Measurements from ENCODE around the gene RBP7. TPM values are rescaled to one million over a fixed set of nuclear protein-coding genes. Genes with fewer than 3 reads are reported as not detected.

RBP7 gene
- total RNA-seq: 11.0 TPM

- Histone ChIP-seq H3K27ac (ENCODE audit: low read depth, low read length) (no peak within 1 kb of the TSS), H3K9me3 (ENCODE audit: control insufficient read depth in 3 of 3, low read length in 3 of 3) (no peaks in the 10 kb centered on the region), H3K36me3 (ENCODE audit: control insufficient read depth in 3 of 3, insufficient read depth in 3 of 3, low read length in 3 of 3) (no peaks in the 10 kb centered on the region), H3K4me1 (ENCODE audit: control insufficient read depth in 3 of 3, insufficient read depth in 3 of 3, low read length in 3 of 3) (peaks cover 0 to 8% (median 0%) of the 10 kb centered on the region in 3 donors), H3K9ac (ENCODE audit: low read depth in 1 of 3, low read length in 3 of 3) (peak within 1 kb of the TSS in 2 of 3 donors; percentile 45 to 61), H3K4me3 (ENCODE audit: low read length in 3 of 3) (peak within 1 kb of the TSS; percentile 23 to 67 (median 42)), H3K27me3 (ENCODE audit: control insufficient read depth in 3 of 3, insufficient read depth in 3 of 3, low read length in 3 of 3) (peaks cover 11 to 25% (median 16%) of the 10 kb centered on the region in 3 donors)
Observed at GRCh38 chr1:9996624-9997582, at the start of gene RBP7. TSS of gene RBP7 (plus strand) at chr1:9997228. CDS start at chr1:9997259, 31 bp downstream.

GRCh38 chr1:9957726-9958125, 39.3 kb upstream of the RBP7 start:
- no peak overlapping the region for H3K27ac ChIP-seq (ENCODE audit: low read depth, low read length)
- H3K9me3 ChIP-seq (ENCODE audit: control insufficient read depth in 3 of 3, low read length in 3 of 3): no peaks in the 10 kb centered on the region
- no peak overlapping the region for H3K4me3 ChIP-seq (ENCODE audit: low read length in 3 of 3)
- H3K4me1 ChIP-seq (ENCODE audit: control insufficient read depth in 3 of 3, insufficient read depth in 3 of 3, low read length in 3 of 3): peaks cover 2 to 10% (median 9%) of the 10 kb centered on the region in 3 donors
- peaks cover 0 to 3% (median 2%) of the 10 kb centered on the region in 3 donors for H3K36me3 ChIP-seq (ENCODE audit: control insufficient read depth in 3 of 3, insufficient read depth in 3 of 3, low read length in 3 of 3)
- no peaks in the 10 kb centered on the region for H3K27me3 ChIP-seq (ENCODE audit: control insufficient read depth in 3 of 3, insufficient read depth in 3 of 3, low read length in 3 of 3)
- H3K9ac ChIP-seq (ENCODE audit: low read depth in 1 of 3, low read length in 3 of 3): no peak overlapping the region

- Histone ChIP-seq H3K27ac (ENCODE audit: low read depth, low read length) (no peak overlapping the region), H3K4me3 (ENCODE audit: low read length in 3 of 3) (no peak overlapping the region)
Observed at GRCh38 chr1:9960011-9960410, 37.0 kb upstream of the RBP7 start.

GRCh38 chr1:9960706-9961562, 36.1 kb upstream of the RBP7 start:
- Histone ChIP-seq H3K9ac (ENCODE audit: low read depth in 1 of 3, low read length in 3 of 3) (peak overlapping the region in 1 of 3 donors; percentile 52), H3K4me1 (ENCODE audit: control insufficient read depth in 3 of 3, insufficient read depth in 3 of 3, low read length in 3 of 3) (peaks cover 2 to 10% (median 9%) of the 10 kb centered on the region in 3 donors), H3K9me3 (ENCODE audit: control insufficient read depth in 3 of 3, low read length in 3 of 3) (no peaks in the 10 kb centered on the region), H3K27ac (ENCODE audit: low read depth, low read length) (no peak overlapping the region), H3K27me3 (ENCODE audit: control insufficient read depth in 3 of 3, insufficient read depth in 3 of 3, low read length in 3 of 3) (no peaks in the 10 kb centered on the region), H3K4me3 (ENCODE audit: low read length in 3 of 3) (no peak overlapping the region), H3K36me3 (ENCODE audit: control insufficient read depth in 3 of 3, insufficient read depth in 3 of 3, low read length in 3 of 3) (no peaks in the 10 kb centered on the region)

More at GRCh38 chr1:9960011-9960410, 37.0 kb upstream of the RBP7 start:
- Histone ChIP-seq H3K4me1 (ENCODE audit: control insufficient read depth in 3 of 3, insufficient read depth in 3 of 3, low read length in 3 of 3) (peaks cover 2 to 10% (median 9%) of the 10 kb centered on the region in 3 donors), H3K27me3 (ENCODE audit: control insufficient read depth in 3 of 3, insufficient read depth in 3 of 3, low read length in 3 of 3) (no peaks in the 10 kb centered on the region), H3K9me3 (ENCODE audit: control insufficient read depth in 3 of 3, low read length in 3 of 3) (no peaks in the 10 kb centered on the region), H3K9ac (ENCODE audit: low read depth in 1 of 3, low read length in 3 of 3) (no peak overlapping the region), H3K36me3 (ENCODE audit: control insufficient read depth in 3 of 3, insufficient read depth in 3 of 3, low read length in 3 of 3) (no peaks in the 10 kb centered on the region)

GRCh38 chr1:9984253-9984652, 12.8 kb upstream of the RBP7 start:
- H3K4me1 ChIP-seq (ENCODE audit: control insufficient read depth in 3 of 3, insufficient read depth in 3 of 3, low read length in 3 of 3): no peaks in the 10 kb centered on the region
- H3K27ac ChIP-seq (ENCODE audit: low read depth, low read length): no peak overlapping the region
- no peak overlapping the region for H3K9ac ChIP-seq (ENCODE audit: low read depth in 1 of 3, low read length in 3 of 3)
- no peaks in the 10 kb centered on the region for H3K9me3 ChIP-seq (ENCODE audit: control insufficient read depth in 3 of 3, low read length in 3 of 3)
- no peak overlapping the region for H3K4me3 ChIP-seq (ENCODE audit: low read length in 3 of 3)
- no peaks in the 10 kb centered on the region for H3K27me3 ChIP-seq (ENCODE audit: control insufficient read depth in 3 of 3, insufficient read depth in 3 of 3, low read length in 3 of 3)
- peaks cover 10 to 23% (median 13%) of the 10 kb centered on the region in 3 donors for H3K36me3 ChIP-seq (ENCODE audit: control insufficient read depth in 3 of 3, insufficient read depth in 3 of 3, low read length in 3 of 3)

GRCh38 chr1:9985001-9985400, 12.0 kb upstream of the RBP7 start:
- Histone ChIP-seq H3K4me1 (ENCODE audit: control insufficient read depth in 3 of 3, insufficient read depth in 3 of 3, low read length in 3 of 3) (peaks cover 0 to 4% (median 3%) of the 10 kb centered on the region in 3 donors), H3K9ac (ENCODE audit: low read depth in 1 of 3, low read length in 3 of 3) (no peak overlapping the region), H3K27ac (ENCODE audit: low read depth, low read length) (no peak overlapping the region), H3K36me3 (ENCODE audit: control insufficient read depth in 3 of 3, insufficient read depth in 3 of 3, low read length in 3 of 3) (peaks cover 10 to 22% (median 13%) of the 10 kb centered on the region in 3 donors), H3K9me3 (ENCODE audit: control insufficient read depth in 3 of 3, low read length in 3 of 3) (no peaks in the 10 kb centered on the region), H3K4me3 (ENCODE audit: low read length in 3 of 3) (no peak overlapping the region), H3K27me3 (ENCODE audit: control insufficient read depth in 3 of 3, insufficient read depth in 3 of 3, low read length in 3 of 3) (no peaks in the 10 kb centered on the region)

GRCh38 chr1:9989773-9990172, 7.3 kb upstream of the RBP7 start:
- no peaks in the 10 kb centered on the region for H3K27me3 ChIP-seq (ENCODE audit: control insufficient read depth in 3 of 3, insufficient read depth in 3 of 3, low read length in 3 of 3)
- H3K4me3 ChIP-seq (ENCODE audit: low read length in 3 of 3): no peak overlapping the region
- H3K36me3 ChIP-seq (ENCODE audit: control insufficient read depth in 3 of 3, insufficient read depth in 3 of 3, low read length in 3 of 3): no peaks in the 10 kb centered on the region
- no peak overlapping the region for H3K27ac ChIP-seq (ENCODE audit: low read depth, low read length)
- no peaks in the 10 kb centered on the region for H3K9me3 ChIP-seq (ENCODE audit: control insufficient read depth in 3 of 3, low read length in 3 of 3)
- peaks cover 9 to 10% (median 10%) of the 10 kb centered on the region in 3 donors for H3K4me1 ChIP-seq (ENCODE audit: control insufficient read depth in 3 of 3, insufficient read depth in 3 of 3, low read length in 3 of 3)
- no peak overlapping the region for H3K9ac ChIP-seq (ENCODE audit: low read depth in 1 of 3, low read length in 3 of 3)

GRCh38 chr1:9990944-9991343, 6.1 kb upstream of the RBP7 start:
- Histone ChIP-seq H3K9ac (ENCODE audit: low read depth in 1 of 3, low read length in 3 of 3) (no peak overlapping the region), H3K4me3 (ENCODE audit: low read length in 3 of 3) (no peak overlapping the region), H3K27ac (ENCODE audit: low read depth, low read length) (no peak overlapping the region), H3K9me3 (ENCODE audit: control insufficient read depth in 3 of 3, low read length in 3 of 3) (no peaks in the 10 kb centered on the region), H3K36me3 (ENCODE audit: control insufficient read depth in 3 of 3, insufficient read depth in 3 of 3, low read length in 3 of 3) (no peaks in the 10 kb centered on the region), H3K4me1 (ENCODE audit: control insufficient read depth in 3 of 3, insufficient read depth in 3 of 3, low read length in 3 of 3) (peaks cover 9 to 10% (median 10%) of the 10 kb centered on the region in 3 donors), H3K27me3 (ENCODE audit: control insufficient read depth in 3 of 3, insufficient read depth in 3 of 3, low read length in 3 of 3) (no peaks in the 10 kb centered on the region)

- Histone ChIP-seq H3K27me3 (ENCODE audit: control insufficient read depth in 3 of 3, insufficient read depth in 3 of 3, low read length in 3 of 3) (peaks cover 2 to 10% (median 9%) of the 10 kb centered on the region in 3 donors), H3K4me3 (ENCODE audit: low read length in 3 of 3) (no peak overlapping the region), H3K9ac (ENCODE audit: low read depth in 1 of 3, low read length in 3 of 3) (no peak overlapping the region), H3K36me3 (ENCODE audit: control insufficient read depth in 3 of 3, insufficient read depth in 3 of 3, low read length in 3 of 3) (no peaks in the 10 kb centered on the region), H3K9me3 (ENCODE audit: control insufficient read depth in 3 of 3, low read length in 3 of 3) (no peaks in the 10 kb centered on the region), H3K27ac (ENCODE audit: low read depth, low read length) (no peak overlapping the region), H3K4me1 (ENCODE audit: control insufficient read depth in 3 of 3, insufficient read depth in 3 of 3, low read length in 3 of 3) (peaks cover 9 to 15% (median 10%) of the 10 kb centered on the region in 3 donors)
Observed at GRCh38 chr1:9992910-9993309, 4.1 kb upstream of the RBP7 start.

Data from skeletal muscle tissue (tissue), 4 donors.